ENCODE measurements around the gene SGK1. TPM values are rescaled to one million over a fixed set of nuclear protein-coding genes. Genes with fewer than 3 reads are reported as not detected.
"Not testable (repeated sequence)": the region's sequence is repeated elsewhere in the genome, so short reads cannot be mapped to it uniquely, and the experiment has no call there.

Gene SGK1
- total RNA-seq, 1 experiment from 2014 or later = 7.8 TPM

DNA sequence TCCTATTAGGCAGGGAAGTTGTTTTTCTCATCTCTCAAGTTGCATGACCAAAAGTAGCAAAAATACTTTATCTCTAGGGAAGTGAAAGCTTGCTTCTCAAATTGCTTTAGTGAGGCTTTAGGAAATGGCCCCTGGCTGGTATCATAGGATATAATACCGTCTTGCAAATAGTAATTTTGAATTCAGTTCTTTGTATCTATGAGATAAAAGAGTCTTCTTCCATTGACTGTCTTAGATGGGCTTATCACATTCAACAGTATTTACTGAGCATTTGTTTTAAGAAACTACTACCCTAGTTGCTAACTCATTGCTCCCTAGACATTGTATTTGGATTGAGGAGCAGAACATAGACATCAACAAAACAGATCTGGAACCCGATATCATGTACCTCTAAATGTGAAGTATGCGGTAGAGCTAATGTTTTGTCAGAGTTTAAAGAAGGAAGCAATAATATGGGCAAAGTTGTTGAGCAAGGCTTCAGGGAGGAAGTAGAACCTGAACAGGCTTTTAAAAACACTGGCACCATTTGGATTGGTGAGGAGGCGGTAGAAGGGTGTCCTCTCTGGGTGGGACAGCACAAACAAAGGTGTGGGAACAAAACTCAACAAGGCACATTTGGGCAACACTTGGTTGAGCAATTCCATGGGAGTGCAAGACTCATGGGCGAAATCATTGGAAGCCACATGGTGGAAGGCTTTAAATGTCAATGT, 101.5 kb downstream of the SGK1 start:
- H3K9ac ChIP-seq (ENCODE audit: extremely low read depth, insufficient read length, low read length) = no peak overlapping the region
- no peak overlapping the region for H2BK20ac ChIP-seq (ENCODE audit: low read depth, low read length, poor library complexity, severe bottlenecking)
- H3K9me3 ChIP-seq (ENCODE audit: control insufficient read depth, low read depth, low read length) = no peaks in the 10 kb centered on the region
- H2AK5ac ChIP-seq (ENCODE audit: insufficient read length, low read length) = no peak overlapping the region
- no peak overlapping the region for H2BK120ac ChIP-seq (ENCODE audit: low read depth, low read length, poor library complexity, severe bottlenecking)
- DNase-seq = no peak
- H4K91ac ChIP-seq (ENCODE audit: insufficient read length, low read depth, low read length) = no peak overlapping the region
- H3T11ph ChIP-seq (ENCODE audit: low read length) = no peak overlapping the region
- Mint-ChIP-seq H3K27me3 (ENCODE audit: low read depth) (no peaks in the 10 kb centered on the region), H3K4me1 (no peaks in the 10 kb centered on the region), H3K27ac (no peak overlapping the region), H3K9me3 (no peaks in the 10 kb centered on the region), H3K36me3 (ENCODE audit: insufficient read depth in 1 of 3, low read depth in 3 of 3) (no peaks in the 10 kb centered on the region), H3K4me3 (no peak overlapping the region)
- H3K56ac ChIP-seq (ENCODE audit: insufficient read length, low read depth, low read length) = no peak overlapping the region
- no peak overlapping the region for H4K5ac ChIP-seq (ENCODE audit: insufficient read length, low read depth, low read length)
- no peaks in the 10 kb centered on the region for H4K20me1 ChIP-seq (ENCODE audit: control insufficient read depth, insufficient read depth, insufficient read length)
- no peak overlapping the region for H4K8ac ChIP-seq (replicated peaks; ENCODE audit: insufficient read length, low read depth, low read length)
- no peak overlapping the region for H3K4ac ChIP-seq (ENCODE audit: low read depth, low read length)
- H3K79me2 ChIP-seq (ENCODE audit: insufficient read depth, low read length) = no peaks in the 10 kb centered on the region
- no peaks in the 10 kb centered on the region for H3K4me1 ChIP-seq (ENCODE audit: insufficient read depth, low read length)
- no peak overlapping the region for H2BK15ac ChIP-seq (ENCODE audit: low read depth, low read length)
- no peaks in the 10 kb centered on the region for H3K79me1 ChIP-seq (ENCODE audit: insufficient read depth, low read depth, low read length, poor library complexity, severe bottlenecking)
- no peaks in the 10 kb centered on the region for H3K23me2 ChIP-seq (ENCODE audit: insufficient read length, low read depth, low read length, poor library complexity, severe bottlenecking)
- no peaks in the 10 kb centered on the region for H3K27me3 ChIP-seq (ENCODE audit: insufficient read depth, low read length)
- no peak overlapping the region for H2BK12ac ChIP-seq (ENCODE audit: insufficient read length, low read depth, low read length)
- TF ChIP-seq, protein P1, sequence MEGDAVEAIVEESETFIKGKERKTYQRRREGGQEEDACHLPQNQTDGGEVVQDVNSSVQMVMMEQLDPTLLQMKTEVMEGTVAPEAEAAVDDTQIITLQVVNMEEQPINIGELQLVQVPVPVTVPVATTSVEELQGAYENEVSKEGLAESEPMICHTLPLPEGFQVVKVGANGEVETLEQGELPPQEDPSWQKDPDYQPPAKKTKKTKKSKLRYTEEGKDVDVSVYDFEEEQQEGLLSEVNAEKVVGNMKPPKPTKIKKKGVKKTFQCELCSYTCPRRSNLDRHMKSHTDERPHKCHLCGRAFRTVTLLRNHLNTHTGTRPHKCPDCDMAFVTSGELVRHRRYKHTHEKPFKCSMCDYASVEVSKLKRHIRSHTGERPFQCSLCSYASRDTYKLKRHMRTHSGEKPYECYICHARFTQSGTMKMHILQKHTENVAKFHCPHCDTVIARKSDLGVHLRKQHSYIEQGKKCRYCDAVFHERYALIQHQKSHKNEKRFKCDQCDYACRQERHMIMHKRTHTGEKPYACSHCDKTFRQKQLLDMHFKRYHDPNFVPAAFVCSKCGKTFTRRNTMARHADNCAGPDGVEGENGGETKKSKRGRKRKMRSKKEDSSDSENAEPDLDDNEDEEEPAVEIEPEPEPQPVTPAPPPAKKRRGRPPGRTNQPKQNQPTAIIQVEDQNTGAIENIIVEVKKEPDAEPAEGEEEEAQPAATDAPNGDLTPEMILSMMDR (conservative IDR thresholded peaks at IDR 0.05) = no peak
- no peak overlapping the region for H3K18ac ChIP-seq (ENCODE audit: insufficient read length, low read depth, low read length)
- no peak overlapping the region for H2AFZ ChIP-seq (ENCODE audit: low read length)
- no peak overlapping the region for H3K4me2 ChIP-seq (ENCODE audit: insufficient read depth, insufficient read length, low read length)
- no peak overlapping the region for H3K27ac ChIP-seq (ENCODE audit: insufficient read length, low read depth, low read length)
- H3K23ac ChIP-seq (ENCODE audit: insufficient read length, low read depth, low read length) = no peak overlapping the region
- no CpG with 5 or more reads among the region's 5 CpGs for WGBS (ENCODE audit: extremely low coverage, insufficient read length, low lambda C conversion rate)
- H2BK5ac ChIP-seq (ENCODE audit: insufficient read length, low read length) = no peak overlapping the region
- H3K14ac ChIP-seq (ENCODE audit: insufficient read depth, low read length) = no peak overlapping the region

DNA sequence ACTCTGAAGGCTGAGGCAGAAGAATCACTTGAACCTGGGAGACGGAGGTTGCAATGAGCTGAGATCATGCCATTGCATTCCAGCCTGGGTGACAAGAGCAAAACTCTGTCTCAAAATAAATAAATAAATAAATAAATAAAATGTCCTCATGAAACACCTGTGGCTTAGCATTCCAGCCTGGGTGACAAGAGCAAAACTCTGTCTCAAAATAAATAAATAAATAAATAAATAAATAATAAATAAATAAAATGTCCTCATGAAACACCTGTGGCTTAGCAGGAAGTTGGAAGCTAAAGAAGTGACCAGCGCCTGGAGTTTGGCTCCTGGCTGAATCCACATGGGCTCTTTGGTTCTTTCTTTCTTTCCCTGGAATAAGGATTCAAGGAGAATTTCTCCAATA, 104.5 kb downstream of the SGK1 start:
- not testable (repeated sequence) for H3K27me3 ChIP-seq (ENCODE audit: insufficient read depth, low read length); H2BK5ac ChIP-seq (ENCODE audit: insufficient read length, low read length); H3K23ac ChIP-seq (ENCODE audit: insufficient read length, low read depth, low read length); H4K8ac ChIP-seq (replicated peaks; ENCODE audit: insufficient read length, low read depth, low read length); H3K4me3 Mint-ChIP-seq; H3K27ac Mint-ChIP-seq; H2BK12ac ChIP-seq (ENCODE audit: insufficient read length, low read depth, low read length); H3K4me1 Mint-ChIP-seq; H3K79me1 ChIP-seq (ENCODE audit: insufficient read depth, low read depth, low read length, poor library complexity, severe bottlenecking); H3T11ph ChIP-seq (ENCODE audit: low read length); H3K36me3 Mint-ChIP-seq (ENCODE audit: insufficient read depth in 1 of 3, low read depth in 3 of 3); H2AFZ ChIP-seq (ENCODE audit: low read length); H4K20me1 ChIP-seq (ENCODE audit: control insufficient read depth, insufficient read depth, insufficient read length); H2BK20ac ChIP-seq (ENCODE audit: low read depth, low read length, poor library complexity, severe bottlenecking); H2AK5ac ChIP-seq (ENCODE audit: insufficient read length, low read length); H3K9me3 Mint-ChIP-seq; H4K5ac ChIP-seq (ENCODE audit: insufficient read length, low read depth, low read length); H3K9ac ChIP-seq (ENCODE audit: extremely low read depth, insufficient read length, low read length); H2BK15ac ChIP-seq (ENCODE audit: low read depth, low read length); H3K4me2 ChIP-seq (ENCODE audit: insufficient read depth, insufficient read length, low read length); H3K23me2 ChIP-seq (ENCODE audit: insufficient read length, low read depth, low read length, poor library complexity, severe bottlenecking); H3K9me3 ChIP-seq (ENCODE audit: control insufficient read depth, low read depth, low read length); H3K56ac ChIP-seq (ENCODE audit: insufficient read length, low read depth, low read length); H3K79me2 ChIP-seq (ENCODE audit: insufficient read depth, low read length); H3K14ac ChIP-seq (ENCODE audit: insufficient read depth, low read length); H3K27ac ChIP-seq (ENCODE audit: insufficient read length, low read depth, low read length); DNase-seq; H3K18ac ChIP-seq (ENCODE audit: insufficient read length, low read depth, low read length); H3K4me1 ChIP-seq (ENCODE audit: insufficient read depth, low read length); H3K4ac ChIP-seq (ENCODE audit: low read depth, low read length); H2BK120ac ChIP-seq (ENCODE audit: low read depth, low read length, poor library complexity, severe bottlenecking); H3K27me3 Mint-ChIP-seq (ENCODE audit: low read depth); H4K91ac ChIP-seq (ENCODE audit: insufficient read length, low read depth, low read length)
- no CpG with 5 or more reads among the region's 2 CpGs for WGBS (ENCODE audit: extremely low coverage, insufficient read length, low lambda C conversion rate)
